OCI-LY3 (cell line): ENCODE measurements around the gene RAP1A.

Experiments used
- H2AFZ ChIP-seq: fragments of 200-600, 300-600 bp; shearing (Covaris generic); 2 replicates; pipeline ENCODE4 v1.6.0; 2014; ENCODE audit warnings: antibody characterized with exemption, low read depth, low read length
- H3K27ac ChIP-seq: fragments of 200-600, 300-600 bp; sonication (generic); 2 replicates; pipeline ENCODE4 v1.5.1; 2014; ENCODE audit warnings: mild to moderate bottlenecking, low read length, moderate library complexity, mixed read lengths
- H3K27me3 ChIP-seq: fragments of 200-600, 300-600 bp; sonication (generic); 2 replicates; pipeline ENCODE4 v1.6.1; 2014; ENCODE audit warnings: low read depth, low read length, mixed read lengths
- H3K36me3 ChIP-seq: fragments of 200-600, 300-600 bp; sonication (generic); replicated peaks from 2 replicates; pipeline ENCODE3; 2014; ENCODE audit warnings: low read depth, low read length, mixed read lengths
- H3K4me1 ChIP-seq: fragments of 300-600, 200-600 bp; sonication (generic); 2 replicates; pipeline ENCODE4 v1.6.1; 2014; ENCODE audit warnings: low read length, mixed read lengths
- H3K4me2 ChIP-seq: fragments of 200-600, 300-600 bp; sonication (generic); 2 replicates; pipeline ENCODE4 v1.6.1; 2014; ENCODE audit warnings: low read length, mixed read lengths
- H3K4me3 ChIP-seq: fragments of 300-600, 200-600 bp; sonication (generic); 2 replicates; pipeline ENCODE4 v1.5.1; 2014; ENCODE audit warnings: antibody characterized with exemption, mild to moderate bottlenecking, low read length, moderate library complexity
- H3K79me2 ChIP-seq: fragments of 300-600, 200-600 bp; shearing (Covaris generic); 2 replicates; pipeline ENCODE4 v1.6.1; 2014; ENCODE audit warnings: mild to moderate bottlenecking, low read length, mixed read lengths
- H3K9ac ChIP-seq: fragments of 300-600, 200-600 bp; shearing (Covaris generic); 2 replicates; pipeline ENCODE4 v1.6.0; 2014; ENCODE audit warnings: mild to moderate bottlenecking, low read length, moderate library complexity
- H3K9me3 ChIP-seq: fragments of 200-600, 300-600 bp; shearing (Covaris generic); 2 replicates; pipeline ENCODE4 v1.6.1; 2014; ENCODE audit warnings: low read length, mixed read lengths; ENCODE audit not compliant: insufficient read depth
- H4K20me1 ChIP-seq: fragments of 200-600, 300-600 bp; sonication (generic); 2 replicates; pipeline ENCODE4 v1.6.1; 2016; ENCODE audit warnings: low read length, mixed read lengths; ENCODE audit not compliant: insufficient read depth
- EZH2phosphoT487 ChIP-seq: fragments of 200-600 bp; shearing (Covaris generic); IDR thresholded peaks from 2 replicates; pipeline ENCODE4 v1.6.1; 2018; ENCODE audit warnings: antibody characterized with exemption, mixed run types, low read depth
- TF ChIP-seq, protein P1 (sequence below): fragments of 200-600, 300-600 bp; sonication (generic); IDR thresholded peaks from 2 replicates; pipeline ENCODE4 v1.5.1; 2014; ENCODE audit warnings: antibody characterized with exemption, low read length, low read depth

The RAP1A gene

DNA sequence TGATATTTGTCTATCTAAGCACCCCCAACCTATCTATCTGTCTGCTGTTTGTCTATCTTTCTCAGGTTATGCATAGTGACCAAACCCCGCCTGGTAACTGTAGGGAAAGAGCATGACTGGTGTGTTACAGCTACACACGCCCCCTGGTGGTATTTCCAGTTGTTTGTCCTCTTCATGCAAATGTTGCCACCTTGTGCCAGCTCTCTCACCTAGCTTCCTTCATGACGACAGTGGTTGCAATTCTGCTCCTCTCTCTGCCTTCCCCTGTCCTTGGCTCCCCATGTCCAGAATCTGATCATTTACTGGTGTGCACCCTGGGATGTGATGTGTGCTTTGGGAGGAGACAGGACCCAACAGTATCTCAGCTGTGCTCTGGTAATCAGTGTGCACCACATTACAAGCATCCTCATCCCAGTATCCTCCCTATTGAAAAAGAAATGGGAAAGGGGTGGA lies 127.7 kb downstream of the RAP1A start:
- no peaks in the 10 kb centered on the region for H3K79me2 ChIP-seq
- no peak overlapping the region for H2AFZ ChIP-seq
- H3K4me2 ChIP-seq = no peak overlapping the region
- no peaks in the 10 kb centered on the region for H3K9me3 ChIP-seq
- H4K20me1 ChIP-seq = no peaks in the 10 kb centered on the region
- H3K4me3 ChIP-seq = no peak overlapping the region
- no peaks in the 10 kb centered on the region for H3K27me3 ChIP-seq
- H3K36me3 ChIP-seq = no peaks in the 10 kb centered on the region
- H3K4me1 ChIP-seq = peaks cover 6% of the 10 kb centered on the region; the same call in 1 of the 2 replicates
- TF ChIP-seq, protein P1, sequence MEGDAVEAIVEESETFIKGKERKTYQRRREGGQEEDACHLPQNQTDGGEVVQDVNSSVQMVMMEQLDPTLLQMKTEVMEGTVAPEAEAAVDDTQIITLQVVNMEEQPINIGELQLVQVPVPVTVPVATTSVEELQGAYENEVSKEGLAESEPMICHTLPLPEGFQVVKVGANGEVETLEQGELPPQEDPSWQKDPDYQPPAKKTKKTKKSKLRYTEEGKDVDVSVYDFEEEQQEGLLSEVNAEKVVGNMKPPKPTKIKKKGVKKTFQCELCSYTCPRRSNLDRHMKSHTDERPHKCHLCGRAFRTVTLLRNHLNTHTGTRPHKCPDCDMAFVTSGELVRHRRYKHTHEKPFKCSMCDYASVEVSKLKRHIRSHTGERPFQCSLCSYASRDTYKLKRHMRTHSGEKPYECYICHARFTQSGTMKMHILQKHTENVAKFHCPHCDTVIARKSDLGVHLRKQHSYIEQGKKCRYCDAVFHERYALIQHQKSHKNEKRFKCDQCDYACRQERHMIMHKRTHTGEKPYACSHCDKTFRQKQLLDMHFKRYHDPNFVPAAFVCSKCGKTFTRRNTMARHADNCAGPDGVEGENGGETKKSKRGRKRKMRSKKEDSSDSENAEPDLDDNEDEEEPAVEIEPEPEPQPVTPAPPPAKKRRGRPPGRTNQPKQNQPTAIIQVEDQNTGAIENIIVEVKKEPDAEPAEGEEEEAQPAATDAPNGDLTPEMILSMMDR = peak; percentile 56
- TF ChIP-seq EZH2phosphoT487 = no peak
- no peak overlapping the region for H3K9ac ChIP-seq
- H3K27ac ChIP-seq = no peak overlapping the region

DNA sequence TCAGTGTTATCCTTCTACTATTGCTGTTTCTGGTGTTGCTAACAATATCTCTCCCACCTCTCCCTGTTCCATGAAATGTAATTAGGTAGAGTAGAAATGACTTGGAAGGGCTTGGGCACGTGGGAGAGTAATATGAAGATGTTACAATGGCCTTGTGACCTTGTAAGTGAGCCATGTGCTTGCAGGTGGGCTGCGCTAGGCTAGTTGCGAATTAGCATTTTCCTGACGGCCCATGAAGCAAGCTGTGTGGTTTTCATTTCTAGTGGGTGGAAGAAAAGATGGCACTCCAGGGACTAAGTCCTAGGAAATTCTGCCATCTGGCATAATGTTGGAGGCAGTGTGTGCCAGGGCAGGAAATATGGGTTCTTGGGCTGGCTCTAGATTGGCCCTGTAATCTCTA lies 128.4 kb downstream of the RAP1A start:
- no peaks in the 10 kb centered on the region for H3K27me3 ChIP-seq

DNA sequence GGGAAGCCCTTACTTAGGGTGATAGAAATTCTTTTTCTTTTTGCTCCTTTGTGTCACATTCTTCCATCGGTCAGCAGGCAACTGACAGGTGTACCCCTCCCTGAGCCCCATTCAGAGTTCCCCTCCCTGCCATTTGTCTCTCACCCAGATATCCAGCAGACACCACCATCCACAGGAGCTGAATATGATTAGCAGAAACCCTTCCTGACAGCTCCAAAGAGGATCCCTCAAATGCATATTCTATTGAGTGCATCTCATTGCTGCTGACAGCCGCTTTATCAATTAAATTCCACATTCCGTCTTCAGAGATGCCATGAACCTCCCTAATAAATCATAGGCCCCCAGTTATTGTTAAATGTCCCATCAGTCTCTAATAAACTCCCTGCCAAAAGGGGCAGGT lies 130.0 kb downstream of the RAP1A start:
- Histone ChIP-seq H3K4me2 (no peak overlapping the region), H3K36me3 (no peaks in the 10 kb centered on the region), H4K20me1 (no peaks in the 10 kb centered on the region), H3K27ac (no peak overlapping the region), H3K9ac (no peak overlapping the region), H3K27me3 (no peaks in the 10 kb centered on the region), H3K79me2 (no peaks in the 10 kb centered on the region), H2AFZ (no peak overlapping the region), H3K4me3 (no peak overlapping the region), H3K4me1 (peaks cover 8% of the 10 kb centered on the region), H3K9me3 (no peaks in the 10 kb centered on the region)
- no peak for TF ChIP-seq EZH2phosphoT487
- TF ChIP-seq, protein P1 = no peak

More for the DNA sequence above, 128.4 kb downstream of the RAP1A start:
- no peaks in the 10 kb centered on the region for H3K36me3 ChIP-seq
- H3K9ac ChIP-seq = no peak overlapping the region
- no peaks in the 10 kb centered on the region for H3K9me3 ChIP-seq
- H2AFZ ChIP-seq = no peak overlapping the region
- H4K20me1 ChIP-seq = no peaks in the 10 kb centered on the region
- TF ChIP-seq, protein P1 = no peak
- no peak for TF ChIP-seq EZH2phosphoT487
- H3K27ac ChIP-seq = no peak overlapping the region
- no peak overlapping the region for H3K4me2 ChIP-seq
- H3K4me3 ChIP-seq = no peak overlapping the region
- peaks cover 6% of the 10 kb centered on the region; the same call in 1 of the 2 replicates for H3K4me1 ChIP-seq
- no peaks in the 10 kb centered on the region for H3K79me2 ChIP-seq

DNA sequence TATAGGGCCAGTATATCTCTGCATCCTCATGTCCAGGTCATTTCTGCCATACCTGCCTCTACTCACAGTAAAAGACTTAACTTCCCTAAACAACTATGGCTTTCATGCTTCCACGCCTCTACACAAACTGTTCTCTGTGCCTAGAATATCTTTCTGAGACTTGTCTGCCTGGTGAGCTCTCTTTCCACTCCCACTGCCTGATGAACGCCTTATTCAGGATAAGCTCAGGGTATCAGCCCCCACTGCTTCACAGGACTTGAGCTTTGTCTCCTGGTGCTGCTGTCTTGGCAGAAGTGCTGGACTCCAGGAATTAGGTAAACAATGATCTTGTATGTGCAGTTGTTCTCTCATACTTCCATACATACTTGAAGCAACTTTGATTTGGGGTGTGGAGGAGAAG lies 131.3 kb downstream of the RAP1A start:
- TF ChIP-seq, protein P1 = no peak
- TF ChIP-seq EZH2phosphoT487 = no peak
- Histone ChIP-seq H3K79me2 (peaks cover 9% of the 10 kb centered on the region; the same call in 1 of the 2 replicates), H3K9me3 (no peaks in the 10 kb centered on the region), H3K36me3 (no peaks in the 10 kb centered on the region), H3K27ac (no peak overlapping the region), H3K27me3 (no peaks in the 10 kb centered on the region), H2AFZ (no peak overlapping the region), H3K4me1 (peaks cover 10% of the 10 kb centered on the region), H3K4me3 (no peak overlapping the region), H4K20me1 (no peaks in the 10 kb centered on the region), H3K4me2 (no peak overlapping the region), H3K9ac (no peak overlapping the region)
